HepG2 (cell line): ENCODE results near the gene AJUBA. TPM values are rescaled to one million over a fixed set of nuclear protein-coding genes. Genes with fewer than 3 reads are reported as not detected.
A peak's percentile ranks its signal among the peaks of the same experiment; 100 is the strongest.

Experiments used
- AGO1 ChIP-seq: fragments of 200-400 bp; formaldehyde crosslinking; IDR thresholded peaks from 2 replicates; pipeline ENCODE4 v1.6.1; 2017; ENCODE audit warnings: mild to moderate bottlenecking, low read depth, low read length, moderate library complexity; ENCODE audit not compliant: poor library complexity, severe bottlenecking
- ARID2 ChIP-seq: sonication (generic); formaldehyde crosslinking; IDR thresholded peaks from 2 replicates; pipeline ENCODE4 v1.8.1; 2022; ENCODE audit warnings: mild to moderate bottlenecking, missing genetic modification reagents, borderline replicate concordance
- CTCF ChIP-seq: sonication (generic); formaldehyde crosslinking; IDR thresholded peaks from 2 replicates; pipeline ENCODE4 v1.5.0; 2020; ENCODE audit warnings: mild to moderate bottlenecking, missing genetic modification reagents, moderate library complexity
- IKZF4 ChIP-seq: sonication (generic); formaldehyde crosslinking; IDR thresholded peaks from 2 replicates; pipeline ENCODE4 v1.5.1; 2020; ENCODE audit warnings: borderline replicate concordance, mild to moderate bottlenecking, low read depth, missing genetic modification reagents; ENCODE audit errors: not compliant biosample characterization
- PCBP2 ChIP-seq: fragments of 200-400 bp; formaldehyde crosslinking; optimal IDR thresholded peaks from 2 replicates; pipeline ENCODE3; 2018; ENCODE audit warnings: low read length, low read depth; ENCODE audit not compliant: poor library complexity, severe bottlenecking
- PHF20 ChIP-seq: sonication (generic); formaldehyde crosslinking; IDR thresholded peaks from 2 replicates; pipeline ENCODE4 v1.5.0; 2020; ENCODE audit warnings: mild to moderate bottlenecking, missing genetic modification reagents
- POLR2AphosphoS2 ChIP-seq: IDR thresholded peaks from 2 replicates; pipeline ENCODE4 v1.6.1; 2011; ENCODE audit warnings: low read depth, low read length, improper control_type of control experiment
- TFDP1 ChIP-seq: IDR thresholded peaks from 2 replicates; pipeline ENCODE4 v1.6.1; 2016; ENCODE audit warnings: missing compliant biosample characterization, missing genetic modification reagents, borderline replicate concordance
- ZBTB2 ChIP-seq: sonication (generic); formaldehyde crosslinking; IDR thresholded peaks from 2 replicates; pipeline ENCODE4 v1.8.0; 2022; ENCODE audit warnings: low read depth, missing genetic modification reagents
- ZMAT3 ChIP-seq: sonication (generic); formaldehyde crosslinking; conservative IDR thresholded peaks from 2 replicates; pipeline ENCODE4 v1.7.0; 2021; ENCODE audit warnings: missing genetic modification reagents
- ZNF275 ChIP-seq: sonication (generic); formaldehyde crosslinking; IDR thresholded peaks from 2 replicates; pipeline ENCODE4 v1.8.0; 2022; ENCODE audit warnings: missing genetic modification reagents, mild to moderate bottlenecking, inconsistent platforms, borderline replicate concordance
- ZNF33A ChIP-seq: sonication (generic); formaldehyde crosslinking; IDR thresholded peaks from 2 replicates; pipeline ENCODE4 v1.5.1; 2020; ENCODE audit warnings: missing genetic modification reagents, mild to moderate bottlenecking, moderate library complexity, borderline replicate concordance
- ZNF674 ChIP-seq: sonication (generic); formaldehyde crosslinking; IDR thresholded peaks from 2 replicates; pipeline ENCODE4 v1.5.0; 2020; ENCODE audit warnings: low read depth, mild to moderate bottlenecking, missing genetic modification reagents
- ZNF691 ChIP-seq: sonication (generic); formaldehyde crosslinking; IDR thresholded peaks from 2 replicates; pipeline ENCODE4 v1.4.0; 2020; ENCODE audit warnings: missing genetic modification reagents, low read depth, mild to moderate bottlenecking, borderline replicate concordance
- polyA plus RNA-seq, 8 experiments: library from polyadenylated mRNA; depleted of rRNA in 3 of 8; stranded (reverse) in 7 of 8; unstranded in 1 of 8; fragments of >200 nt; fragmentation: Illumina TruSeq in 4 of 8; extraction: Trizol in 4 of 8; gene quantifications; 2 replicates each; pipeline versions ENCODE4 v1.2.1 to v1.2.3, GENCODE V29; 2011 to 2016; ENCODE audit warnings: low read depth in 4 of 8, missing spikeins in 1 of 8, mixed read lengths in 1 of 8; ENCODE audit not compliant: insufficient read depth in 1 of 8
- total RNA-seq, 5 experiments: library from RNA; depleted of rRNA; stranded (reverse); fragments of >200 nt; fragmentation: Illumina TruSeq; extraction: Trizol; gene quantifications; 2 replicates each; pipeline ENCODE4 v1.2.3, GENCODE V29; 2016; ENCODE audit warnings: low read depth in 1 of 5

AJUBA gene
- total and polyA plus RNA-seq, 2 of the 13 experiments (the other 11 are each of a cell fraction or from before 2014, with no cell fraction given), result 157 to 241 TPM

- TF ChIP-seq ZNF691 (CRISPR knock-in tag) (0 out of 2 replicates have a peak, but pooled peaks have one; percentile 33), ARID2 (CRISPR knock-in tag) (0 out of 2 replicates have a peak, but pooled peaks have one; percentile 87), ZNF674 (CRISPR knock-in tag) (no peak; the same call in 1 of the 2 replicates), TFDP1 (CRISPR knock-in tag) (peak; percentile 87; the same call in 1 of the 2 replicates), ZNF33A (CRISPR knock-in tag) (peak; percentile 78; the same call in 1 of the 2 replicates), PHF20 (CRISPR knock-in tag) (peak; percentile 46; the same call in 1 of the 2 replicates), PCBP2 (peak; percentile 18), ZMAT3 (CRISPR knock-in tag) (no peak), IKZF4 (CRISPR knock-in tag) (peak; percentile 61), CTCF (CRISPR knock-in tag) (no peak), ZBTB2 (no peak), POLR2AphosphoS2 (no peak), AGO1 (peak; percentile 56), ZNF275 (CRISPR knock-in tag) (0 out of 2 replicates have a peak, but pooled peaks have one; percentile 18)
Measured at GRCh38 chr14:23009939-23010726, 27.8 kb upstream of the AJUBA start, which contains the start of gene C14orf93 (continued).
